ENCODE results near the gene WDR7. TPM values are rescaled to one million over a fixed set of nuclear protein-coding genes. Genes with fewer than 3 reads are reported as not detected.

Gene WDR7
- total and polyA plus RNA-seq, 9 of the 15 experiments (the other 6 are each of a cell fraction or from before 2014, with no cell fraction given) = 1.4 to 9.4 (median 5.3) TPM

- no peaks in the 10 kb centered on the region for H3K27me3 ChIP-seq (ENCODE audit: control insufficient read depth in 2 of 2, insufficient read depth in 2 of 2, low read length in 2 of 2)
- no peak overlapping the region for H3K4me3 ChIP-seq
- H3K79me2 ChIP-seq (ENCODE audit: control insufficient read depth, insufficient read depth, low read length) = no peaks in the 10 kb centered on the region
- no peak overlapping the region for H2AFZ ChIP-seq (ENCODE audit: low read depth, low read length)
- no peak for DNase-seq (ENCODE audit: extremely low read depth in 1 of 4, low spot score in 3 of 4)
- ChIA-PET CTCF (ENCODE audit: low intra/inter-chr PET ratio) (no interaction called here), POLR2A (no interaction called here)
- no peaks in the 10 kb centered on the region for H3K36me3 ChIP-seq (ENCODE audit: control insufficient read depth, insufficient read depth, low read length)
- H3K9me3 ChIP-seq (replicated peaks; ENCODE audit: control insufficient read depth, insufficient read depth, low read depth, low read length) = no peaks in the 10 kb centered on the region
- H3K9me1 ChIP-seq (ENCODE audit: control insufficient read depth, insufficient read depth, low read length) = no peaks in the 10 kb centered on the region
- no peak for TF ChIP-seq MTA1 (IDR thresholded peaks at IDR 0.05; ENCODE audit: borderline replicate concordance)
- TF ChIP-seq SMAD2 (IDR thresholded peaks at IDR 0.05; ENCODE audit: low read depth, low read length) = no peak
- no peak for TF ChIP-seq ZNF444 (CRISPR knock-in tag; IDR thresholded peaks at IDR 0.05)
- TF ChIP-seq, protein P1, sequence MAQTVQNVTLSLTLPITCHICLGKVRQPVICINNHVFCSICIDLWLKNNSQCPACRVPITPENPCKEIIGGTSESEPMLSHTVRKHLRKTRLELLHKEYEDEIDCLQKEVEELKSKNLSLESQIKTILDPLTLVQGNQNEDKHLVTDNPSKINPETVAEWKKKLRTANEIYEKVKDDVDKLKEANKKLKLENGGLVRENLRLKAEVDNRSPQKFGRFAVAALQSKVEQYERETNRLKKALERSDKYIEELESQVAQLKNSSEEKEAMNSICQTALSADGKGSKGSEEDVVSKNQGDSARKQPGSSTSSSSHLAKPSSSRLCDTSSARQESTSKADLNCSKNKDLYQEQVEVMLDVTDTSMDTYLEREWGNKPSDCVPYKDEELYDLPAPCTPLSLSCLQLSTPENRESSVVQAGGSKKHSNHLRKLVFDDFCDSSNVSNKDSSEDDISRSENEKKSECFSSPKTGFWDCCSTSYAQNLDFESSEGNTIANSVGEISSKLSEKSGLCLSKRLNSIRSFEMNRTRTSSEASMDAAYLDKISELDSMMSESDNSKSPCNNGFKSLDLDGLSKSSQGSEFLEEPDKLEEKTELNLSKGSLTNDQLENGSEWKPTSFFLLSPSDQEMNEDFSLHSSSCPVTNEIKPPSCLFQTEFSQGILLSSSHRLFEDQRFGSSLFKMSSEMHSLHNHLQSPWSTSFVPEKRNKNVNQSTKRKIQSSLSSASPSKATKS (CRISPR knock-in tag; IDR thresholded peaks at IDR 0.05) = no peak
- no peak for TF ChIP-seq FOXA1 (IDR thresholded peaks at IDR 0.05; ENCODE audit: borderline replicate concordance)
- TF ChIP-seq, protein P2, sequence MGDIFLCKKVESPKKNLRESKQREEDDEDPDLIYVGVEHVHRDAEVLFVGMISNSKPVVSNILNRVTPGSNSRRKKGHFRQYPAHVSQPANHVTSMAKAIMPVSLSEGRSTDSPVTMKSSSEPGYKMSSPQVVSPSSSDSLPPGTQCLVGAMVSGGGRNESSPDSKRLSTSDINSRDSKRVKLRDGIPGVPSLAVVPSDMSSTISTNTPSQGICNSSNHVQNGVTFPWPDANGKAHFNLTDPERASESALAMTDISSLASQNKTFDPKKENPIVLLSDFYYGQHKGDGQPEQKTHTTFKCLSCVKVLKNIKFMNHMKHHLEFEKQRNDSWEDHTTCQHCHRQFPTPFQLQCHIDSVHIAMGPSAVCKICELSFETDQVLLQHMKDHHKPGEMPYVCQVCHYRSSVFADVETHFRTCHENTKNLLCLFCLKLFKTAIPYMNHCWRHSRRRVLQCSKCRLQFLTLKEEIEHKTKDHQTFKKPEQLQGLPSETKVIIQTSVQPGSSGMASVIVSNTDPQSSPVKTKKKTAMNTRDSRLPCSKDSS (IDR thresholded peaks at IDR 0.05; ENCODE audit: low read depth, partially characterized antibody) = no peak
- no peak for TF ChIP-seq ILF3 (IDR thresholded peaks at IDR 0.05; ENCODE audit: borderline replicate concordance)
- no peak for TF ChIP-seq HDAC2 (IDR thresholded peaks at IDR 0.05)
- no peak for TF ChIP-seq SNIP1 (IDR thresholded peaks at IDR 0.05; ENCODE audit: low read depth)
- TF ChIP-seq, protein P3, sequence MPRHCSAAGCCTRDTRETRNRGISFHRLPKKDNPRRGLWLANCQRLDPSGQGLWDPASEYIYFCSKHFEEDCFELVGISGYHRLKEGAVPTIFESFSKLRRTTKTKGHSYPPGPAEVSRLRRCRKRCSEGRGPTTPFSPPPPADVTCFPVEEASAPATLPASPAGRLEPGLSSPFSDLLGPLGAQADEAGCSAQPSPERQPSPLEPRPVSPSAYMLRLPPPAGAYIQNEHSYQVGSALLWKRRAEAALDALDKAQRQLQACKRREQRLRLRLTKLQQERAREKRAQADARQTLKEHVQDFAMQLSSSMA (CRISPR knock-in tag; IDR thresholded peaks at IDR 0.05) = no peak
- TF ChIP-seq ZNF224 (CRISPR knock-in tag; IDR thresholded peaks at IDR 0.05) = no peak
- TF ChIP-seq ZBTB43 (CRISPR knock-in tag; IDR thresholded peaks at IDR 0.05) = no peak
- TF ChIP-seq BRF1 (IDR thresholded peaks at IDR 0.05; ENCODE audit: borderline replicate concordance, extremely low read depth, insufficient read length) = no peak
- TF ChIP-seq ESRRA (IDR thresholded peaks at IDR 0.05; ENCODE audit: borderline replicate concordance, low read depth) = no peak
- H4K20me1 ChIP-seq (replicated peaks; ENCODE audit: control insufficient read depth, insufficient read depth, low read length) = no peaks in the 10 kb centered on the region
- intact Hi-C loops (cut with micrococcal nuclease) = no loop called here
- BruUV-seq (replicated peaks) = no TSS peak
- ATAC-seq = no peak
- H3K4me2 ChIP-seq (ENCODE audit: insufficient read depth, low read length) = no peak overlapping the region
- no peak for FAIRE-seq
- in situ Hi-C loops (cut with MboI) = no loop called here
- no peak overlapping the region for H3K27ac ChIP-seq (ENCODE audit: extremely low read depth, low read depth, low read length)
- no peaks in the 10 kb centered on the region for H3K4me1 ChIP-seq (replicated peaks in 1 of 2; ENCODE audit: control insufficient read depth in 2 of 2, insufficient read depth in 2 of 2, low read length in 2 of 2)
- no peak overlapping the region for H3K9ac ChIP-seq (ENCODE audit: insufficient read depth in 1 of 2, low read depth in 2 of 2, low read length in 2 of 2)
- WGBS (ENCODE audit: insufficient coverage, low coverage, missing lambda C conversion rate) = 28% methylated on average over 3 of the region's 3 CpGs
Observed at GRCh38 chr18:56980151-56980550, 329.0 kb downstream of the WDR7 start.

Measured in K562 (cell line).